Keratinocyte (primary cell): ENCODE results near the gene ZRANB1. TPM values are rescaled to one million over a fixed set of nuclear protein-coding genes. Genes with fewer than 3 reads are reported as not detected.

Experiments used
- DNase-seq: peaks from one replicate; pipeline ENCODE4 v3.0.0-alpha.2; 2011; ENCODE audit warnings: low read depth, missing footprints, low spot score
- FAIRE-seq: peaks from 2 replicates; lab custom pipeline; 2011; peaks lifted over from hg19 to GRCh38; lab: Jason Lieb, UNC
- H2AFZ ChIP-seq: 2 replicates; pipeline ENCODE4 v1.6.0; 2012; ENCODE audit warnings: low read length, control low read depth, inconsistent platforms; ENCODE audit not compliant: control insufficient read depth
- H3K27ac ChIP-seq: 2 replicates; pipeline ENCODE4 v1.5.1; 2011; ENCODE audit warnings: low read length; ENCODE audit not compliant: control insufficient read depth, insufficient read depth
- H3K27me3 ChIP-seq: 3 replicates; pipeline ENCODE4 v1.6.0; 2011; ENCODE audit warnings: low read length; ENCODE audit not compliant: control insufficient read depth, insufficient read depth; ENCODE audit errors: extremely low read depth
- H3K36me3 ChIP-seq, 2 experiments: 2 replicates in 1 of 2; 3 replicates in 1 of 2; pipeline ENCODE4 v1.5.1; 2011; ENCODE audit warnings: low read length in 2 of 2, mild to moderate bottlenecking in 1 of 2; ENCODE audit not compliant: control insufficient read depth in 2 of 2, insufficient read depth in 2 of 2; ENCODE audit errors: extremely low read depth in 1 of 2
- H3K4me1 ChIP-seq: 3 replicates; pipeline ENCODE4 v1.5.1; 2011; ENCODE audit warnings: low read length; ENCODE audit not compliant: control insufficient read depth, insufficient read depth; ENCODE audit errors: extremely low read depth
- H3K4me2 ChIP-seq: 3 replicates; pipeline ENCODE4 v1.6.0; 2011; ENCODE audit warnings: low read depth, low read length; ENCODE audit not compliant: control insufficient read depth, insufficient read depth; ENCODE audit errors: extremely low read depth
- H3K4me3 ChIP-seq, 3 experiments: fragments of 200-600 bp in 1 of 3; sonication (generic) in 1 of 3; 2 replicates in 2 of 3; 3 replicates in 1 of 3; pipeline ENCODE4 v1.5.1; 2011 to 2016; ENCODE audit warnings: low read length in 3 of 3, mild to moderate bottlenecking in 3 of 3, control low read depth in 2 of 3, inconsistent platforms in 1 of 3, low read depth in 1 of 3, mixed read lengths in 1 of 3, mixed run types in 1 of 3, moderate library complexity in 1 of 3; ENCODE audit not compliant: control insufficient read depth in 2 of 3, insufficient read depth in 2 of 3; ENCODE audit errors: extremely low read depth in 1 of 3
- H3K79me2 ChIP-seq: 2 replicates; pipeline ENCODE4 v1.6.0; 2012; ENCODE audit warnings: low read length; ENCODE audit not compliant: control insufficient read depth, insufficient read depth
- H3K9ac ChIP-seq: 3 replicates; pipeline ENCODE4 v1.6.0; 2011; ENCODE audit warnings: low read length; ENCODE audit not compliant: control insufficient read depth, insufficient read depth; ENCODE audit errors: extremely low read depth
- H3K9me1 ChIP-seq: 3 replicates; pipeline ENCODE4 v1.6.0; 2011; ENCODE audit warnings: low read length; ENCODE audit not compliant: control insufficient read depth, insufficient read depth; ENCODE audit errors: extremely low read depth
- H3K9me3 ChIP-seq: 2 replicates; pipeline ENCODE4 v1.5.1; 2012; ENCODE audit warnings: low read depth, low read length; ENCODE audit not compliant: control insufficient read depth
- H4K20me1 ChIP-seq: 3 replicates; pipeline ENCODE4 v1.6.0; 2011; ENCODE audit warnings: low read length; ENCODE audit not compliant: control insufficient read depth, insufficient read depth; ENCODE audit errors: extremely low read depth
- CTCF ChIP-seq, 3 experiments: IDR thresholded peaks in 1 of 3; conservative IDR thresholded peaks in 1 of 3; optimal IDR thresholded peaks in 1 of 3; 2 replicates in 2 of 3; 3 replicates in 1 of 3; pipeline versions ENCODE3 to v1.5.1; 2011; ENCODE audit warnings: low read length in 3 of 3, mild to moderate bottlenecking in 3 of 3, moderate library complexity in 2 of 3, control low read depth in 1 of 3, inconsistent platforms in 1 of 3; ENCODE audit not compliant: insufficient read depth in 2 of 3; ENCODE audit errors: extremely low read depth in 1 of 3
- EZH2 ChIP-seq: IDR thresholded peaks from one replicate; pipeline ENCODE4 v1.6.1; 2012; ENCODE audit warnings: inconsistent platforms, mild to moderate bottlenecking, low read length, moderate library complexity
- dilution Hi-C: fragments of 300-500 bp; cut with MboI; formaldehyde crosslinking; loops from one replicate; pipeline ENCODE4 v1.7.0; 2020; ENCODE audit warnings: low sequenced_read_pairs; ENCODE audit not compliant: extremely low pct_ligation_motif_present
- polyA plus RNA-seq, 5 experiments: library from polyadenylated mRNA; depleted of rRNA in 3 of 5; stranded (reverse) in 3 of 5; stranded (forward) in 1 of 5; unstranded in 1 of 5; fragments of >200 nt; gene quantifications; 1 replicate in 1 of 5; 2 replicates in 3 of 5; 3 replicates in 1 of 5; pipeline versions ENCODE4 v1.2.1 to v1.2.3, GENCODE V29; 2011 to 2012; ENCODE audit warnings: missing spikeins in 2 of 5, low read depth in 1 of 5, low replicate concordance in 1 of 5

The ZRANB1 gene
- polyA plus RNA-seq, 1 donor (not counting 4 experiments of a cell fraction or from before 2014, with no cell fraction given): 9.3 TPM

- TF ChIP-seq EZH2 (no peak), CTCF (optimal IDR thresholded peaks at IDR 0.05 in 1 of 3, IDR thresholded peaks at IDR 0.05 in 1 of 3, conservative IDR thresholded peaks at IDR 0.05 in 1 of 3; ENCODE audit: extremely low read depth in 1 of 3, insufficient read depth in 2 of 3, low read length in 3 of 3) (no peak)
- Histone ChIP-seq H3K9ac (no peak overlapping the region), H3K27ac (no peak overlapping the region), H3K27me3 (no peaks in the 10 kb centered on the region), H3K36me3 (peaks cover 0 to 4% of the 10 kb centered on the region in 2 experiments), H3K4me3 (no peak overlapping the region), H3K9me3 (no peaks in the 10 kb centered on the region), H3K9me1 (no peaks in the 10 kb centered on the region), H3K4me2 (no peak overlapping the region), H2AFZ (no peak overlapping the region), H3K4me1 (no peaks in the 10 kb centered on the region), H4K20me1 (no peaks in the 10 kb centered on the region), H3K79me2 (peaks cover 35% of the 10 kb centered on the region)
- FAIRE-seq (no peak), DNase-seq (no peak)
- dilution Hi-C loops: no loop called here
Observed at GRCh38 chr10:124962421-124962820, 20.5 kb downstream of the ZRANB1 start.

- peaks cover 4 to 5% of the 10 kb centered on the region in 2 experiments for H3K36me3 ChIP-seq
- no peaks in the 10 kb centered on the region for H3K4me1 ChIP-seq
- H3K4me2 ChIP-seq: no peak overlapping the region
- H3K9me3 ChIP-seq: no peaks in the 10 kb centered on the region
- DNase-seq (no peak), FAIRE-seq (no peak)
- H3K27me3 ChIP-seq: no peaks in the 10 kb centered on the region
- dilution Hi-C loops: no loop called here
- H3K4me3 ChIP-seq: no peak overlapping the region
- H3K79me2 ChIP-seq: peaks cover 29% of the 10 kb centered on the region
- H4K20me1 ChIP-seq: no peaks in the 10 kb centered on the region
- no peak overlapping the region for H2AFZ ChIP-seq
- H3K27ac ChIP-seq: no peak overlapping the region
- H3K9me1 ChIP-seq: no peaks in the 10 kb centered on the region
- no peak overlapping the region for H3K9ac ChIP-seq
- TF ChIP-seq EZH2 (no peak), CTCF (optimal IDR thresholded peaks at IDR 0.05 in 1 of 3, IDR thresholded peaks at IDR 0.05 in 1 of 3, conservative IDR thresholded peaks at IDR 0.05 in 1 of 3; ENCODE audit: extremely low read depth in 1 of 3, insufficient read depth in 2 of 3, low read length in 3 of 3) (no peak)
Observed at GRCh38 chr10:124963866-124964720, 22.2 kb downstream of the ZRANB1 start.
